T-helper 22 cell (primary cell): ENCODE measurements around the gene OR5V1.
"Not testable (repeated sequence)": the region's sequence is repeated elsewhere in the genome, so short reads cannot be mapped to it uniquely, and the experiment has no call there.

ENCODE experiments used
- DNase-seq: peaks from one replicate; pipeline ENCODE4 v3.0.0-alpha.2; 2020; ENCODE audit warnings: low read depth

Gene OR5V1

GRCh38 chr6:29368765-29369164, at the start of gene OR5V1:
Gene OR5V1, minus strand, starts transcription at chr6:29368865. Its CDS starts 12,670 bp downstream, at chr6:29356195.
- DNase-seq: no peak

GRCh38 chr6:29414588-29414987, 45.9 kb upstream of the OR5V1 start, which contains the start of gene OR12D1:
Gene OR12D1, plus strand, starts transcription at chr6:29414928.
- no peak for DNase-seq

DNA sequence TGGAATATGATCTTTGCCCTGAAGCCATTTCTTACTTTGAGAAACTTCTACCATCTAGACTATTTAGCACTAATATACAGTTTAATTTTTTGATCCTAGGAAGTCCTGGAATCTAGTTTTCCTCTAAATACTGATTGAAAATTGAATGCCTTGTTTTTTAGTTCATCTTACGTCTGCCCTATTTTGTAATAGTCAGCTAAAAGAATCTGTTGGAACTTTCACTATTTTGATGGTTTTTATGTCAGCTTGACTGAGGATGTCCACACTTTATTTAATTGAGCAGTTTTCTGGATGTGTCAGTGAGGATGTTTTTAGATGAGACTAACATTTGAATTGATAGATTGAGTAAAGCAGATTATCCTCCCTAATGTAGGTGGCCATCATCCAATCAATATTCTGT, 35.1 kb upstream of the OR5V1 start:
- DNase-seq: no peak

GRCh38 chr6:29399525-29399924, 30.9 kb upstream of the OR5V1 start:
- no peak for DNase-seq

- no peak for DNase-seq
Observed at GRCh38 chr6:29395331-29395730, 26.7 kb upstream of the OR5V1 start, which contains the start of gene OR12D2. Gene OR12D2, plus strand, starts transcription at chr6:29395631. Its CDS starts 1,069 bp downstream, at chr6:29396700.

- DNase-seq: no peak
Observed at GRCh38 chr6:29388533-29388932, 19.9 kb upstream of the OR5V1 start.

GRCh38 chr6:29376003-29376402, 7.3 kb upstream of the OR5V1 start:
- no peak for DNase-seq

- DNase-seq: no peak
Observed at GRCh38 chr6:29375191-29375590, 6.5 kb upstream of the OR5V1 start, which contains the start of gene OR12D3. Gene OR12D3, minus strand, starts transcription at chr6:29375291. Its CDS starts 4 bp downstream, at chr6:29375287.

DNA sequence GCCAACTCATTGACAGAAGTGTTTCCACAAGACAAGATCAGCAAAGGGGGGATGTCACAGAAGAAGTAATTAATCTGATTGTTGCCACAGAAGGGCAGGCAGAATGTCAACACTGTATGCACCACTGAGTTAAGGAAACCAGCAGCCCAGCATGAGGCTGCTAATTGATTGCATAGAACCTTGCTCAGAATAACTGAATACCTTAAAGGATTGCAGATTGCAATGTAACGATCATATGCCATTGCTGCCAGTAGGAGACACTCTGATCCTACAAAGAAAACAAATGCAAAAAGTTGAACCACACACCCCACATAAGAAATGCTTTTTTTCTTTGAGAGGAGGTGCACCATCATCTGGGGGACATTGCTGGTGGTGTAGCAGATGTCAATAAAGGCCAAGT, 13.1 kb downstream of the OR5V1 start:
- DNase-seq: no peak

DNA sequence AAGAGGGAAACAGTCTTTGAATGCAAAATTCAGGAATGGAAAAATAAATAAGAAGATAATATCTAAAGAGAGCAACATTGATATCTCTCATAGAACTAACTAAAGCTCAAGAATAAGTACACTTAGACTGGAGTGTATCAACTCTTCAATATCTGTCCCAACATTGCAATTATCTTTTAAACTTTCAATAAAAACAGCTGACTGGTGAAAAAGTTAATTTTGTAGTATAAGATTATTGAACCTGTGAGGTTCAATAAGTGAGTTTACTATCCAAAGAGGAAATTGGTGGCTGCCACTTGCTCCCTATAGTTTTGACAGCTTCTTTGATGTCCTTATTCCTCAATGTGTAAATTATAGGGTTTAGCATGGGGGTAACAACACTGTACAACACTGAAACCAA, 13.7 kb downstream of the OR5V1 start:
- no peak for DNase-seq

GRCh38 chr6:29349348-29349747, 19.3 kb downstream of the OR5V1 start:
- DNase-seq: not testable (repeated sequence)

DNA sequence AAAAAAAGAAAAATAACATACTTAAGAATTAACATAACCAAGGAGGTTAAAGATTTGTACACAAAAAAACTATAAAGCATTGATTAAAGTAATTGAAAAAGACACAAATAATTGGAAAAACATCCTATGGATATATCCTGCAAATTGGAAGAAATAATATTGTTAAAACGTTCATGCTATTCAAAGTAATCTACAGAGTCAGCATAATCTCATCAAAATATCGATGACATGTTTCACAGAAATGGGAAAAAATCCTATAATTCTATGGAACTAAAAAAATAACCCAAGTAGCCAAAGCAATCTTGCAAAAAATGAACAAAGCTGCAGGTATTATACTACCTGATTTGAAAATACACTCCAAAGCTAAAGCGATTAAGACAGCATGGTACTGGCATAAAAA, 23.3 kb downstream of the OR5V1 start:
- no peak for DNase-seq

- no peak for DNase-seq
Observed at GRCh38 chr6:29336269-29336668, 32.4 kb downstream of the OR5V1 start.

DNA sequence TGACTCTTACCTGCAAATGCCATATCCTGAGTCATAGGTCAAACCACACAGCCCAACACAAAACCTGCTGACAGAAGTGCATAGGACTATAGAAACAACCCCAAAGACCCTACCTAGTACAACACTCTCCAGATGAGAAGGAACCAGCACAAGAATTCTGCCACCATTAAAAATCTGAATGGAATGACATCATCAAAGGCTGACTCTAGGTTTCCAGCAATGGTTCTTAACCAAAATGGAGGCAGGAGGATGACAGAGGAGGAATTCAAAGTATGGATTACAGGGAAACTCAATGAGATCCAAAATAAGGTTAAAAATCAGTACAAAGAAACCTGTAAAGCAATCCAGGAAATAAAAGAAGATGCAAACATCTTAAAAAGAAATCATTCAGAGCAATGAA, 36.0 kb downstream of the OR5V1 start:
- no peak for DNase-seq

GRCh38 chr6:29325777-29326176, 42.9 kb downstream of the OR5V1 start:
- no peak for DNase-seq

DNA sequence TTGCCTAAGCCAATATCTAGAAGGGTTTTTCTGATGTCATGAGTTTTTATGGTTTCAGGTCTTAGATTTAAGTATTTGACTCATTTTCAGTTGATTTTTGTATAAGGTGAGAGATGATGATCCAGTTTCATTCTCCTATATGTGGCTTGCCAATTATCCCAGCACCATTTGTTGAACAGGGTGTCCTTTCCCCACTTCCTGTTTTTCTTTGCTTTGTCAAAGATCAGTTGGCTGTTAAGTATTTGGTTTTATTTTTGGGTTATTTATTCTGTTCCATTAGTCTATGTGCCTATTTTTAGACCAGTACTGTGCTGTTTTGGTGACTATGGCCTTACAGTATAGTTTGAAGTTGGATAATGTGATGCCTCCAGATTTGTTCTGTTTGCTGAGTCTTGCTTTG, 45.3 kb downstream of the OR5V1 start:
- DNase-seq: not testable (repeated sequence)

DNA sequence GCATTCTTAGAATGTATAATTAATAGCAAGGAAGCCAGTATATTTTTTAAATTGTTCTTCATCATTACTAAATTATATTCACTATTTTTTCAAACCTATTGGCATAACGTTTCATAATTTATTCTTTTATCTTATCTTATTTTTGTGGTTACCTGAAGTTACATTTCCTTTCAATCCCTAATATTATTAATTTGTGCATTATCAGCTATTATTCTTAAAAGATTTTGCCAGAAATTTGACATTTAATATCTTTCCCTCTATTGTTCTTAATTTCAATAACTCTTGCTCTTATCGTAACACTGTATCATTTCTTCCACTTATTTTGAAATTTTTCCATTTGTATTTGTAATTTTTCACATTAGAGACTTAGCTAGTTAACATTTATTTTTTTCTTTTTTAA, 48.7 kb downstream of the OR5V1 start:
- DNase-seq: no peak
